Measurements from ENCODE around the gene SNX11. TPM values are rescaled to one million over a fixed set of nuclear protein-coding genes. Genes with fewer than 3 reads are reported as not detected.

SNX11 gene
- total and polyA plus RNA-seq, 2 of the 8 experiments (the other 6 are each of a cell fraction or from before 2014, with no cell fraction given), result 21.1 to 21.4 TPM

GRCh38 chr17:48129981-48130380 is 22.4 kb downstream of the SNX11 start:
- H3K27ac ChIP-seq (ENCODE audit: low read depth, low read length), result no peak overlapping the region
- H3K23ac ChIP-seq (ENCODE audit: insufficient read length), result no peak overlapping the region
- 71% methylated on average over 5 of the region's 5 CpGs; no CpG with 5 or more reads in 1 of the 2 experiments for WGBS, 2 experiments (ENCODE audit: extremely low coverage in 1 of 2, insufficient coverage in 1 of 2, insufficient read length in 1 of 2, insufficient replicate concordance in 2 of 2, low coverage in 1 of 2, low lambda C conversion rate in 2 of 2, missing lambda C conversion rate in 1 of 2)
- H3K18ac ChIP-seq (ENCODE audit: extremely low read depth, low read length), result no peak overlapping the region
- H2AFZ ChIP-seq (ENCODE audit: low read length), result no peak overlapping the region
- H2BK15ac ChIP-seq (ENCODE audit: low read length), result no peak overlapping the region
- no peak overlapping the region for H3K4me3 ChIP-seq (ENCODE audit: extremely low read depth in 1 of 4, insufficient read depth in 2 of 4, low read depth in 3 of 4, low read length in 4 of 4)
- H3K79me1 ChIP-seq (ENCODE audit: low read depth, low read length), result no peaks in the 10 kb centered on the region
- no peaks in the 10 kb centered on the region for H3K9me3 ChIP-seq (ENCODE audit: insufficient read depth in 2 of 2, low read depth in 1 of 2, low read length in 1 of 2)
- H3K4me1 ChIP-seq (replicated peaks in 1 of 4; ENCODE audit: control insufficient read depth in 3 of 4, insufficient read depth in 4 of 4, low read length in 3 of 4), result no peaks in the 10 kb centered on the region
- no peak overlapping the region for H3K14ac ChIP-seq (ENCODE audit: insufficient read length)
- no peak overlapping the region for H3K56ac ChIP-seq (replicated peaks; ENCODE audit: insufficient read length, low read depth, low read length)
- POLR2A ChIA-PET (ENCODE audit: partially characterized antibody), result interaction anchor here (0.7 to 1.7 kb wide), 4 partner anchors 61 to 95 kb away, joined by 4 to 6 read pairs (median 4); partner anchors contain the start of gene NFE2L1
- no peaks in the 10 kb centered on the region for H3K23me2 ChIP-seq (ENCODE audit: low read depth, low read length)
- no peak overlapping the region for H2BK5ac ChIP-seq (ENCODE audit: low read depth, low read length)
- H3K27me3 ChIP-seq (replicated peaks in 1 of 4; ENCODE audit: control insufficient read depth in 3 of 4, extremely low read depth in 1 of 4, insufficient read depth in 3 of 4, low read length in 3 of 4), result no peaks in the 10 kb centered on the region
- DNase-seq (ENCODE audit: low read depth in 1 of 2, low spot score in 2 of 2) (no peak), FAIRE-seq (no peak)
- H3K36me3 ChIP-seq (ENCODE audit: control insufficient read depth in 2 of 4, insufficient read depth in 4 of 4, low read length in 3 of 4), result no peaks in the 10 kb centered on the region
- H4K20me1 ChIP-seq (replicated peaks in 1 of 2; ENCODE audit: control insufficient read depth in 1 of 2, insufficient read depth in 2 of 2, low read length in 2 of 2), result no peaks in the 10 kb centered on the region
- H2BK20ac ChIP-seq (ENCODE audit: low read length), result no peak overlapping the region
- H3K79me2 ChIP-seq (ENCODE audit: control insufficient read depth in 1 of 2, insufficient read depth in 2 of 2, low read length in 2 of 2), result no peaks in the 10 kb centered on the region
- H3K9ac ChIP-seq (replicated peaks in 1 of 4; ENCODE audit: extremely low read depth in 1 of 4, low read depth in 3 of 4, low read length in 3 of 4), result no peak overlapping the region
- no peak overlapping the region for H4K5ac ChIP-seq (ENCODE audit: insufficient read length, low read depth, low read length)
- no peak overlapping the region for H2AK5ac ChIP-seq (ENCODE audit: low read depth, low read length)
- H4K8ac ChIP-seq (ENCODE audit: extremely low read depth, insufficient read depth, low read length), result no peak overlapping the region
- H4K91ac ChIP-seq (replicated peaks; ENCODE audit: insufficient read length, low read length), result no peak overlapping the region
- CTCF ChIA-PET (ENCODE audit: partially characterized antibody), result interaction anchor here (0.8 to 7.0 kb wide), 11 partner anchors 11 to 108 kb away, joined by 3 to 69 read pairs (median 8); no protein-coding TSS in a partner anchor
- no peak overlapping the region for H2BK12ac ChIP-seq (ENCODE audit: low read depth, low read length)
- H3K4me2 ChIP-seq (ENCODE audit: insufficient read depth in 1 of 2, low read depth in 2 of 2, low read length in 2 of 2), result no peak overlapping the region
- no peak overlapping the region for H2BK120ac ChIP-seq (replicated peaks; ENCODE audit: low read depth, low read length)
- H3K4ac ChIP-seq (replicated peaks; ENCODE audit: insufficient read length, low read depth, low read length), result no peak overlapping the region
- TF ChIP-seq SP2 (IDR thresholded peaks at IDR 0.05; ENCODE audit: low read length), result no peak
- TF ChIP-seq BACH1 (IDR thresholded peaks at IDR 0.05; ENCODE audit: low read length), result no peak
- no peak for TF ChIP-seq NRF1 (IDR thresholded peaks at IDR 0.05; ENCODE audit: low read depth, low read length)
- no peak for TF ChIP-seq SRF (IDR thresholded peaks at IDR 0.05; ENCODE audit: low read depth, low read length)
- TF ChIP-seq SIRT6 (IDR thresholded peaks at IDR 0.05; ENCODE audit: low read length), result no peak
- TF ChIP-seq RFX5 (IDR thresholded peaks at IDR 0.05; ENCODE audit: borderline replicate concordance, low read depth, low read length), result no peak
- TF ChIP-seq POLR2AphosphoS5 (IDR thresholded peaks at IDR 0.05; ENCODE audit: low read depth, low read length), result no peak
- TF ChIP-seq SAP30 (IDR thresholded peaks at IDR 0.05; ENCODE audit: insufficient read depth, insufficient replicate concordance, low read length), result no peak
- TF ChIP-seq USF2 (IDR thresholded peaks at IDR 0.05; ENCODE audit: low read length), result no peak
- TF ChIP-seq TAF7 (optimal IDR thresholded peaks at IDR 0.05; ENCODE audit: borderline replicate concordance, low read depth, low read length), result no peak
- TF ChIP-seq SUZ12 (IDR thresholded peaks at IDR 0.05; ENCODE audit: low read length), result no peak
- no peak for TF ChIP-seq HDAC2 (IDR thresholded peaks at IDR 0.05; ENCODE audit: borderline replicate concordance in 1 of 2, low read depth in 2 of 2, low read length in 2 of 2)
- TF ChIP-seq BCL11A (IDR thresholded peaks at IDR 0.05; ENCODE audit: low read depth in 2 of 2, low read length in 2 of 2), result no peak
